NCI-H446 (cell line): ENCODE data around the gene CYP8B1.

Source experiments
- DNase-seq, 2 experiments: peaks; one replicate each; lab custom pipeline; 2025; lab: John Stamatoyannopoulos, UW

CYP8B1 gene

DNA sequence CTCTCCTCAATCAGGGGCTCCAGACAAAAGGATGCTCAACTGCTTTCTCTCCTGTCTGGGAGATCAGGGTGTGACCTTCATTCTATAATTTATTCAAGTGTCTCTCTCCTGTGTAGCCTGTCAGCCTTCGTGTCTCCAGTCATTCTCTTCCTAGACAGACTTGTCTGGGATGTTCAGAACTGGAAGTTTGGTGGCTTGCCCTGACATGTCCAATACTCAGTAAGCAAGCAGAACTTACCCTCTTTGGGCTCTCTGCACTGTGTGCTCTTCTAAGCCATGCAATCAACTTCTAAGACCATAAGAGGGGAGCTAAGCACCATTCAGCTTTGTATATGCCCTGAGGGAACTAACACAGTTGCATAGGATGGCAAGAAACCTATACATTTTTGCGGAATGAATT is 52.3 kb downstream of the CYP8B1 start:
- no peak for DNase-seq

DNA sequence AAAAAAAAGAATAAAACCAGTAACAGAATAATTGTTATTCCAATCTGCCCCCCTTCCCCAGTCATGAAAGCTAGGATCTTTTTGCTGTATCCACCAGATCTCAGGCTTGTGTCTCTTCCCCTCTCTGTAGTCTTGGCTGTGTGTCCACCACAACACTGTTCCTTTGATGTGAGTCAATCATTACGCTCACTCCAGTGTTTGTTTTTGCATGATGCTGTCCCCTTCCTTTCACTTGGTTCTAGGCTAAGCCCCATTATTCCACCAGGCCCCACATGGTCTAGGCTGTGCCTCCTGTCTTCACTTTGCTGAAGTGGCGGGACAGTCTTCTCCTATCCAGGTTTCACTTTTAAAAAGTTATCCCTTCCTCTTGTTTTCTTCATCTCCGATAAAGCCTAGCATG is 52.9 kb downstream of the CYP8B1 start:
- DNase-seq = no peak
